DMS153 (cell line): Measurements from ENCODE around the gene OR1E2.
"Not testable (repeated sequence)": the region's sequence is repeated elsewhere in the genome, so short reads cannot be mapped to it uniquely, and the experiment has no call there.

ENCODE experiments used
- DNase-seq: peaks from one replicate; lab custom pipeline; 2025; lab: John Stamatoyannopoulos, UW

OR1E2 gene

GRCh38 chr17:3397801-3398200, 35.8 kb downstream of the OR1E2 start:
- DNase-seq, result not testable (repeated sequence)

GRCh38 chr17:3389791-3390190, 43.9 kb downstream of the OR1E2 start:
- no peak for DNase-seq

GRCh38 chr17:3385869-3386816, 47.5 kb downstream of the OR1E2 start, which contains the start of gene OR3A2:
TSS of gene OR3A2 (minus strand) at chr17:3386308.
- DNase-seq, result no peak
